HG02973 (cell line): ENCODE measurements around the gene NEK6.

ENCODE experiments used
- ATAC-seq: cut with Tn5 transposase; IDR thresholded peaks from one replicate; pipeline ENCODE4 v1.9.1; 2021; ENCODE audit warnings: moderate library complexity; ENCODE audit not compliant: unreplicated experiment

NEK6 gene

GRCh38 chr9:124368692-124369091 is 110.9 kb downstream of the NEK6 start:
- no peak for ATAC-seq

- no peak for ATAC-seq
Measured at GRCh38 chr9:124369231-124369797, 111.6 kb downstream of the NEK6 start.

DNA sequence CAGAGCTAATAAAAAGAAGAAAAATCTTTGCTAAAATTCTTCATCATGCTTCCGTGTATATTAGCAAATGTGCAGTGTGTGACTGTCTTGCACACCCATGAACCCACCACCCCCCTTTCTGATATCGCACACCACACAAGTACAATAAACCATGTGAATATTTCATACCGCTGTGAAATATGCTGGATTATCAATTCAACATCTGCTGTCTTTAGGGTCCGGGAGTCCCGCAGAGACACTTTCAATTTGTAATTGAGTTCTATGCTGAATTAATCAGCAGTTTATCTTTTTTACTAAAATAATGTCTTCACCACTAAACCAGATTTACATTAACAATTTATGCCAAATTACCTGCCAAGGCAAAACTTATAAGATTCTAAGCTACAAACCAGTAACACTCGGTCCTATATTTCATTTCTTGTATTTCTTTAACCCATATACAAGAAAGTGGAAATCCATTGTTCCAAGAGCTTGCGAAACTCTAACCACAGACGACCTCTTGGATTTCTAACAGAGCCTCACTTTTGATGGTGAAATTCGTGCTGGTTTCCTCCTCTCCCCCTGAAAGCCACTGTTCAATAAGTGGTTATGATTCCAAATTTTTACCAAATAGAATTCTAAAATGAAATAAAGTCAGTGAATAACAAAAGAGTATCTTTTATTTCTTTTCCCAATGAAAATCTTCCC is 113.3 kb downstream of the NEK6 start:
- no peak for ATAC-seq

DNA sequence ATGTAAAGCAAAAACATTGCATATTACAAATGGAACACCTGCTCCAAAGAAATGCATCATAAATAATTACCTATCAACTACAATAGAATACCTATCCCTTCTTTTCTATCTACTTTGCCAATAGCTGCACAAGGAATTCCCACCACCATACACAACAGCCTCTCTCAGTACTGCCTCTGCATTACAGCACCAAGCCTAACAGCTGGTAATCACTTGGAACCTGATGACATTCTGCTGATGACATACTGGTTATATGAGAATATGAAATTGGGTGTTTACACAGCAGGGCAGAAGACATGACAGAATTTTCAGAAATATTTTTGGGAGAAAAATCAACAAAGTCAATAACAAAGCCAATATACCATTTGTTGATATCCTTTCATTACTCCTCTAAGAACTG is 114.3 kb downstream of the NEK6 start:
- no peak for ATAC-seq

GRCh38 chr9:124373386-124373785 is 115.6 kb downstream of the NEK6 start:
- ATAC-seq: no peak

DNA sequence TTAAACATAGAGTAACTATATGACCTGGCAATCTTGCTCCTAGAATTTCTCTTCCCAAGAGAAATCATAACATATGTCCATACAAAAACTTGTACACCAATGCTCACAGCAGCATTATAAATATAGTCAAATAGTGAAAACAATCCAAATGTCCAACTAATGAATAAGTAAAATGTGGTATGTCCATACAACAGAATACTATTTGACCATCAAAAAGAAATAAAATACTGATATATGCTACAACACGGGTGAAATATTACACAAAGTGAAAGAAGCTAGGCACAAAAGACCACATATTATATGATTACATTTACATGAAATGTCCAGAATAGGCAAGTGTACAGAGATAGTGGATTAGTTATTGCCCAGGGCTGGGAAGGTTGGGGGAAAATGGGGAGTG is 116.1 kb downstream of the NEK6 start:
- no peak for ATAC-seq

GRCh38 chr9:124375726-124376125 is 118.0 kb downstream of the NEK6 start:
- ATAC-seq: no peak

- no peak for ATAC-seq
Measured at GRCh38 chr9:124376329-124376728, 118.6 kb downstream of the NEK6 start.

DNA sequence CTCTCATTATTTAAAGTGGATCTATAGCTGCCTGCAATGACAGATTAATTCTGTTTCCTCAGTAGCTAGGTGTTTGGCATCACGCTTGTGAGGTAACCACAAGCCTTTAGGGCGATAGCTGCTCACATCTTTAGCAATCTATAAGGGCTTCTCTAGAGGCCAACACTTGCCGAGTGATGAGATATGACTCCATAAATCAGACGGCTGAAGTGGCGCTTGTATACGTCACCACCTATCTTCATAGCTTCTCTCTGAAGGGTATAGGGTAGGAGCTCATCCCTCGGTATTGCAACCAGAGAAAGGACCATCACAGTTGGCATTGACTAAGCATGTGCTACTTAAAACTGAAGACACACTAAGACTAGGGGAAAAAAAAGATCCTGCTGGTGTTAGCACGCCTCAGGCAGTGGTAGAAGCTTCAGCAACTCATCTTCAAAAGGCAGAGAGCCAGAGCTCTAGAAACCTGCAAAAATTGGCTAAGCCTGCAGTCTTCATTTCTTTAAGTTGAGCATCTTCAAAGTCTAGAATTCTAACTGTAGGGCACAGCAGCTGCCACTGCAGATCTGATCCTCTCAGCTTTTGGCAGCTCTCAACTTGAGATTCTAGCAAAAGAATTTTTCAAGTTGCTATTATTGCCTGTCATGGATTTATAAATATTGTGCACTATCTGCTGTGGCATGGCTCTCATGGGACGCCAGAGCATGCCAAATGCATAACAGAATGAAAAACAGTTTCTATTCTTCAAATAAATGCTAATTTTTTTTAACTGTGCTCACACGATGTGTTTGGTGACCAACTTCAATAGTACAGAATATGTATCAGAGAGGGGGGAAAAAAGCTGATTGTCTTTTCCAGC is 120.0 kb downstream of the NEK6 start:
- no peak for ATAC-seq

DNA sequence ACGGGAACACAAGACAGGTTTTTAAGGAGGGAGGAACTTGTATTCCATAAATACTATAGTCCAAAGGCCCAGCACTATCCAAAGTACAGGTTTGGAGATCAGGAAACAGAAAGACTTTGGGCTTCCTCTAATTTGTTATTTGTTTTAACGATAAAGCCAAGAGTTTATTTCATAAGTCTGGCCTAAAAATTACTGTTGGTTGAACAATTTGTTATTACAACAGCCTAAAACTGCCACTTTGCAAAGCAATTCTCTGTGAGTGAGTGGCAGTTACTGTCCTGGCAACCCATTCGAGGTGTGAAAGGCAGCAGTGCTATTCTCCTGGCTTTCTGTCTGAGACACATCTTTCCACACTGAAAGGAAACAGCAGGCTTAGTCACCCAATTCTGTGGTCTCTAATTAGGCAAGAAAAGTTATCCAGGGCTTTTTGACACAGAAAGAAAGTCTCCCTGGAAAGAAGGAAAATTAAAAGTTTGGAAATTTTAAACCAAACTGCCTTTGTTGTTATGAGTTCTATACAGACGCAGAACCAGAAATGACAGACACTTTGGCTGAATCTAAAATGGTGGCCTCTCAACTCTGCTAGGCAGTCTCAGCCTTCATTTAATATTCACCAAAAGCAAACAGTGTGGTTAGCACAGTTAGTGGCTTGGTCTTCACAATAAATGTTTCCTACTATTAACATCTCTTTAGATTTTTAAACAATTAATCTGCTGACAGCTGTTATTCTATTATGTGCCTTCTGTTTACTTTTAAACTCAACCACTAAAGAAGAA is 123.6 kb downstream of the NEK6 start:
- ATAC-seq: no peak

DNA sequence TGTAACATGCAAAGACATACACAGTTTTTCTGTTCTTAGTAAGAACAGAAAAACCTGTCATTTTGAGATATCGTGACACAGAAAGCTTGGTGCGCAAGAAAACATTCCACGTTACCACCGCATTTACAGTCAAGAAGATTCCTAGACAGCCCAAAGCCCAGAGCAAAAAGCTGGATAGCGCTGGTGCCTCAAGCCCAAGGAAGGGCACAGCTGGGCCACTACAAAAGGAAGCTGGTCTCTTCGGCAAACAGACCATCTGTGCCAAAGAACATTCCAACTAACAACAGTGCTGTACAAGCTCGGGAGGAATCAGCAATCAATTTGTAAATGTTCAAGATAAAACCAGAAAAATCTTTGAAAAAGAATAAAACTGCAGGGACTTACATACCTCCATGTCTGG is 126.5 kb downstream of the NEK6 start:
- no peak for ATAC-seq

DNA sequence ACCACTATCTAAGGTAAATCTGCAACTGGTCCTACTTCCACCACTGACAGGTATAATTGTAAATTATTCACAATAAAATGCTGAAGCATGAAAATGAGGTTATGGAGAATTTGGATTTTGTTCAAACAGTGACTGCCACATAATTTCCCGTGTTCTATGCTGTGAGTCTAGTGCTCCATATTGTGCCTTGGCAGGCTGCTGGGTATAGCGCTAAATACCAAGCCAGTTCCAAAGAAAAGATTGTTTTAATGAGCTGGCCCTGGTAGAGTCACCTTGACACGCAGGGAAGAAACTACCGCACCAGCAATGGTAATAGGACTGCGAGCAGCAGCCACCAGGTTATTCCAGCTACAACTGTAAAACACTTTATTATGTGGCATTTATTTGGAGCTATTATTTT is 127.1 kb downstream of the NEK6 start:
- ATAC-seq: no peak

DNA sequence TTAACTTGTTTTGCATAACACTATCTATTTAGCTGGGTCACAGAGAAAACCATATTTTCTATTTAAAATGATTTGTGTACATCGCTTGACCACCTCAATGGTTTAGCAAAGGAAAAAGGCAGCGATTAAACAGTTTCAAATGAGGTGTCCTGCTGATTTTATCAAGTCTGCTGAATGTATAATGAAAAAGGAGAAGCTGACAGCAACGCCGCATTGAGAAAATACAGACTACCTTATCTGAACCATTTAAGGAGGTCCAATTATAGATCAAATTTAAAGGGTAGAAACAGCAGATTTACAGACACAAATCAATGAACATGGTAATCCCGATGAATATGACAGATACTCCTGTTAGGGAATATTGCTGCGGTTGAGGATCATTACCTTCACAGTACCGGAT is 127.9 kb downstream of the NEK6 start:
- ATAC-seq: no peak

DNA sequence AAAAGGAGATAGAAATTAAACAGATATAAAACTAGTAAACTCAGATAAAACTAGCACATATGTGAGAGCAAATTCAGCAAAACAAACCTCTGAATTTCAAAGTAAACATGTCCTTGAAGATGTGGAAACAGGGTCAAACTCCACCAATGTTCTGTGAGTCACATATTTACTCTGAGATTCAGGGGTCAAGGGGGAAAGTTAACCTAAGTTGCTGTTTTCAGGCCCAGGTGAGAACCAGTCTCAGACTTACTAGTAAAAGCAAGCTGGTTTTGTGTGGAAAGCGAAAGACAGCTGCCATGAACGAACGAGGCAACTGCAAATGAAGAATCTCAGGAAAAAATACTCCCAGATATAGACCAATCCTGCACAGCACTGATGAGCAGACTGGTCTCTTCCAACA is 128.5 kb downstream of the NEK6 start:
- no peak for ATAC-seq

GRCh38 chr9:124388275-124389048 is 130.7 kb downstream of the NEK6 start:
- ATAC-seq: no peak

DNA sequence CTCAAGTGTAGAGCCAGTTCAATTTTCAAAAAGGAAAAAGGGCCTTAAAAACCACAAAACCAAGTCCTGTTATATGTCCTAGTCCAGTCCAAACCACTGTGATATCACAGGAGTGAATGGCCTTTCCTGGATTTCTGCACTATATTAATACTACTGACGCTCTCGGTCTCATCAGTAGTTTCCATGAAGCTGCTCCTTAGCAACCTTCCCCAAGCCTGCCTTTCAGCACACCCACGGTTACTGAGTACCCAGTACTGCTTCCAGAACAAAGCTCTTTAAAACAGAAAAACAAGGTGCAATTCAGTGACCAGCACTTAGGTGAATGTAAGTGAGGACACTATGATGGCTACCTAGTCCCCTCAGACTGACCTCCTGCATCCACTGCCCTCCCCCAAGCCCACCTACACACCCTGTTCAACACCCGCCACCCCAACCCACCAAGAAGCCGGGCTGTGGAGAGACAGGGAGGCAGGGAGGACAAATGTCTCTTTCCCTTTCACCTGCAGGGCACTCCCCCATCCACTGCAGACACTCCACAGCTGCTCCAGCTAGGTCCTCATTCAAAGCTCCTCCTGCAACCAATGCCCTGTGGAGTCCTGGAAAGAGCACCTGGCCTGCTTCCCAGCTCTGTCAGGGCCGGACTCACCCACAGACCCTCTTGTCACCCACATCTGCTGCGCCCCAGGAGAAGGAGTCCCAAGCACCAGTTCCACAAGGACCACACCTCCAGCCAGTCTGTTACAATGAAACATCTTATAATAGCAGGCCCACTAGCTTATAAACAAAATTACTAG is 131.6 kb downstream of the NEK6 start:
- ATAC-seq: no peak

- no peak for ATAC-seq
Measured at GRCh38 chr9:124390794-124391658, 133.3 kb downstream of the NEK6 start.

DNA sequence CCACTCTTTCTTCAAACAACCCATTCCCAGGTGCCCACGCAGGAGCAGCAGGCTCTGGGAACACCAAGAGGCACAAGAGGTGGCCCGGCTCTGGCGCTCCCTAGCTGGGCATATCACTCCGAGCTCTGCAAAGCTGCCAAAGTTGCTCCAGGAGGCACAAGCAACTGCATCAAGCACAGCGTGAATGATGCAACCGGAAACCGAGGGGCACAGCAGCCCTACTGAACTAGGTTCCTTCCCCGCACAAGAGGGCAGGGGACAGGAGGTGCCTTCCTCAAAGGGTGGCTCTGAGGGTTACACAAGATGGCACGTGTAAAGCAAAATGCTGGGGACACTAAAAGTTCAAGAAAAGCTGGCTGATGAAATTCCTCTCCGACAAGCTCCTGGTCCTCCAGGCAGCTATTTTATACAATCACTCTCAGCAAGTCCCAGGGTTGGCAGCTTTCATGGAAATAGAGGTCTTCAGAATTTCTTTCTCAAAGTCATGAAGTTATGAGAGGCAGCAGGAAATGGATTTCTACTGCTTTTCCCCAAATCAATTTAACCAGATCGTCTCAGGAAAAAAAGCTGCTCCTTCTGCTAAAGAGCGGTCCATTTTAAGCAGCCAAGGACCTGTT is 134.6 kb downstream of the NEK6 start:
- no peak for ATAC-seq
